ENCODE results near the gene DNMT3B. TPM values are rescaled to one million over a fixed set of nuclear protein-coding genes. Genes with fewer than 3 reads are reported as not detected.

Gene DNMT3B
- polyA plus RNA-seq, 1 donor (not counting 4 experiments of a cell fraction or from before 2014, with no cell fraction given) = 1.1 TPM

- Histone ChIP-seq H3K79me2 (ENCODE audit: control insufficient read depth, insufficient read depth, low read length) (no peaks in the 10 kb centered on the region), H3K36me3 (ENCODE audit: control insufficient read depth in 2 of 2, extremely low read depth in 1 of 2, insufficient read depth in 2 of 2, low read length in 2 of 2) (no peaks in the 10 kb centered on the region), H2AFZ (ENCODE audit: control insufficient read depth, low read length) (no peak overlapping the region), H3K9me3 (ENCODE audit: control insufficient read depth, low read depth, low read length) (no peaks in the 10 kb centered on the region), H3K4me1 (ENCODE audit: control insufficient read depth, extremely low read depth, insufficient read depth, low read length) (peaks cover 18% of the 10 kb centered on the region), H3K4me3 (ENCODE audit: control insufficient read depth in 2 of 3, extremely low read depth in 1 of 3, insufficient read depth in 2 of 3, low read depth in 1 of 3, low read length in 3 of 3) (no peak overlapping the region), H4K20me1 (ENCODE audit: control insufficient read depth, extremely low read depth, insufficient read depth, low read length) (no peaks in the 10 kb centered on the region), H3K27me3 (ENCODE audit: control insufficient read depth, extremely low read depth, insufficient read depth, low read length) (no peaks in the 10 kb centered on the region), H3K27ac (ENCODE audit: control insufficient read depth, insufficient read depth, low read length) (no peak overlapping the region), H3K9me1 (ENCODE audit: control insufficient read depth, extremely low read depth, insufficient read depth, low read length) (no peaks in the 10 kb centered on the region), H3K4me2 (ENCODE audit: control insufficient read depth, extremely low read depth, insufficient read depth, low read depth, low read length) (no peak overlapping the region), H3K9ac (ENCODE audit: control insufficient read depth, extremely low read depth, insufficient read depth, low read length) (no peak overlapping the region)
- TF ChIP-seq CTCF (optimal IDR thresholded peaks at IDR 0.05 in 1 of 3, IDR thresholded peaks at IDR 0.05 in 1 of 3, conservative IDR thresholded peaks at IDR 0.05 in 1 of 3; ENCODE audit: extremely low read depth in 1 of 3, insufficient read depth in 2 of 3, low read length in 3 of 3) (no peak), EZH2 (IDR thresholded peaks at IDR 0.05; ENCODE audit: low read length) (no peak)
- FAIRE-seq = no peak
- dilution Hi-C loops (cut with MboI; ENCODE audit: extremely low pct_ligation_motif_present, low sequenced_read_pairs) = no loop called here
- no peak for DNase-seq (ENCODE audit: low read depth, low spot score)
These were observed 47.7 kb downstream of the DNMT3B start for GRCh38 chr20:32809907-32810306.

- dilution Hi-C loops (cut with MboI; ENCODE audit: extremely low pct_ligation_motif_present, low sequenced_read_pairs) = no loop called here
- H3K36me3 ChIP-seq (ENCODE audit: control insufficient read depth in 2 of 2, extremely low read depth in 1 of 2, insufficient read depth in 2 of 2, low read length in 2 of 2) = no peaks in the 10 kb centered on the region
- no peak overlapping the region for H3K4me3 ChIP-seq (ENCODE audit: control insufficient read depth in 2 of 3, extremely low read depth in 1 of 3, insufficient read depth in 2 of 3, low read depth in 1 of 3, low read length in 3 of 3)
- DNase-seq (ENCODE audit: low read depth, low spot score) = no peak
- H3K9me3 ChIP-seq (ENCODE audit: control insufficient read depth, low read depth, low read length) = no peaks in the 10 kb centered on the region
- no peak overlapping the region for H3K4me2 ChIP-seq (ENCODE audit: control insufficient read depth, extremely low read depth, insufficient read depth, low read depth, low read length)
- peaks cover 12% of the 10 kb centered on the region for H3K4me1 ChIP-seq (ENCODE audit: control insufficient read depth, extremely low read depth, insufficient read depth, low read length)
- no peaks in the 10 kb centered on the region for H3K9me1 ChIP-seq (ENCODE audit: control insufficient read depth, extremely low read depth, insufficient read depth, low read length)
- no peaks in the 10 kb centered on the region for H3K27me3 ChIP-seq (ENCODE audit: control insufficient read depth, extremely low read depth, insufficient read depth, low read length)
- no peak for TF ChIP-seq EZH2 (IDR thresholded peaks at IDR 0.05; ENCODE audit: low read length)
- TF ChIP-seq CTCF (optimal IDR thresholded peaks at IDR 0.05 in 1 of 3, IDR thresholded peaks at IDR 0.05 in 1 of 3, conservative IDR thresholded peaks at IDR 0.05 in 1 of 3; ENCODE audit: extremely low read depth in 1 of 3, insufficient read depth in 2 of 3, low read length in 3 of 3) = no peak
- no peak for FAIRE-seq
- H3K79me2 ChIP-seq (ENCODE audit: control insufficient read depth, insufficient read depth, low read length) = no peaks in the 10 kb centered on the region
- H3K9ac ChIP-seq (ENCODE audit: control insufficient read depth, extremely low read depth, insufficient read depth, low read length) = no peak overlapping the region
- no peaks in the 10 kb centered on the region for H4K20me1 ChIP-seq (ENCODE audit: control insufficient read depth, extremely low read depth, insufficient read depth, low read length)
- H2AFZ ChIP-seq (ENCODE audit: control insufficient read depth, low read length) = no peak overlapping the region
- no peak overlapping the region for H3K27ac ChIP-seq (ENCODE audit: control insufficient read depth, insufficient read depth, low read length)
These were observed 48.8 kb downstream of the DNMT3B start for GRCh38 chr20:32810941-32811340.
